Stimulated activated CD8-positive, alpha-beta memory T cell treated with anti-CD3 and anti-CD28 coated beads, Interleukin-15, amount 100 ng/mL, for 48 hours (primary cell): ENCODE measurements around the gene ISL1.

Source experiments
- DNase-seq, 2 donors: peaks; one replicate each; pipeline ENCODE4 v3.0.0-alpha.2; 2020; ENCODE audit warnings: low read depth in 2 of 2

Gene ISL1

DNA sequence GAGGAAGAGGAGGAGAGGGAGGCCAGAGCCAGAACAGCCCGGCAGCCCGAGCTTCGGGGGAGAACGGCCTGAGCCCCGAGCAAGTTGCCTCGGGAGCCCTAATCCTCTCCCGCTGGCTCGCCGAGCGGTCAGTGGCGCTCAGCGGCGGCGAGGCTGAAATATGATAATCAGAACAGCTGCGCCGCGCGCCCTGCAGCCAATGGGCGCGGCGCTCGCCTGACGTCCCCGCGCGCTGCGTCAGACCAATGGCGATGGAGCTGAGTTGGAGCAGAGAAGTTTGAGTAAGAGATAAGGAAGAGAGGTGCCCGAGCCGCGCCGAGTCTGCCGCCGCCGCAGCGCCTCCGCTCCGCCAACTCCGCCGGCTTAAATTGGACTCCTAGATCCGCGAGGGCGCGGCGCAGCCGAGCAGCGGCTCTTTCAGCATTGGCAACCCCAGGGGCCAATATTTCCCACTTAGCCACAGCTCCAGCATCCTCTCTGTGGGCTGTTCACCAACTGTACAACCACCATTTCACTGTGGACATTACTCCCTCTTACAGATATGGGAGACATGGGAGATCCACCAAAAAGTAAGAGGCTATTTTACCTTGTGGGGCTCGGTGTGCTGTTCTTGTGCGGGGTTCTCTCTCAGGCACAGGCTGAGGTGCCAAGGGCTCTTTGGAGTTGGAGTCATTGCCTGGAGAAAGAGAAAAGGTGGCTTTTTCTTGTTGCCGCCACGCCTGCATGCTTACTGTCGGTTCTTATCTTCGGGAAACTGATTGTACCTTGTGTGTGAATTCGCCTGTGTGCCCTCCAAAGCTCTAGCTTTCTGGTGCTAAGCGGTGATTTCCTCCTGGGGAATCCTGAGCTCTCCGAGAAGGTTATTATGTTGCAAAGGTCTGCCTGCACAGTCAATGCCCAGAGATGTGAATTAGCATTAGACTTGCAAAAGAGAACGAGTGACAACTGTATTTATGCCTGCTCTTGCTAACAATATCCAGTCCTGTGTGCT lies at the start of gene ISL1:
Gene ISL1 (plus strand): TSS at position 318 of the 991 bp plus-strand sequence. CDS start 224 bp downstream, at position 542.
- no peak for DNase-seq

DNA sequence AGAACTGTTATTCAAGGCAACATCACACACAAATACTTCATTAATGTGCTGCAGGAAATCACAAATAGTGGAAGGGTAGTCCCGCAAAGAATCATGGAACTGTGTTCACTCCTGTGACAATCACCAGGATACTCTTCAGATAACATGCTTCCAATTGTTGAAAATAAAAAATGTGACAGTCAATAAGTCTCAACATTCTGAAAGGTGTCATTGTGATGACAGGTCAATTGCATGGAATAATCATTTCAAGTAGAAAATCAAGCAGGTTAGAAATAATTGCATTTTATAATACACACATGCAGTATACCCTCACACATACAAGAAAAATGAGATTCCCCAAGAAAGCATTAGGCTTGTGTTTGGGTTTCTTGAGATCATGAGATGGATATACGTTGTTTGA lies 46.4 kb upstream of the ISL1 start:
- DNase-seq, result no peak

DNA sequence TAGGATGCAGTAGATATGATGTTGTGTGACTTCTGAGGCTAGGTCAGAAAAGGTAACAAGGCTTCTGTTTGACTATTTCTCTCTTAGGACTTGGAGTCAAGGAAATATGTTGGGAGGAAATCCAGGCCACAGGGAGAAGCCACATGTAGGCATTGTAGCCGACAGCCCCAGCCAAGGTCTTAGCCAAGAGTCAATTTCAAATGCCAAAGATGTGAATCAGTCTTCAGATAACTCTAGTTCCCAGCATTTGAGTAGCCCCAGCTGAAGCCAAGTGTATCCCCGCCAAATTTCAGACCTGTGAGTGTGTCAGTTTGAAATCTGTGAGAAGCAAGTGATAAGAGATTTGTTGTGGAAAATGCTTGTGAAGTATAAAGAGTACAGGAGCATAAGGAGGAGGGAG lies 38.1 kb upstream of the ISL1 start:
- DNase-seq, result no peak

DNA sequence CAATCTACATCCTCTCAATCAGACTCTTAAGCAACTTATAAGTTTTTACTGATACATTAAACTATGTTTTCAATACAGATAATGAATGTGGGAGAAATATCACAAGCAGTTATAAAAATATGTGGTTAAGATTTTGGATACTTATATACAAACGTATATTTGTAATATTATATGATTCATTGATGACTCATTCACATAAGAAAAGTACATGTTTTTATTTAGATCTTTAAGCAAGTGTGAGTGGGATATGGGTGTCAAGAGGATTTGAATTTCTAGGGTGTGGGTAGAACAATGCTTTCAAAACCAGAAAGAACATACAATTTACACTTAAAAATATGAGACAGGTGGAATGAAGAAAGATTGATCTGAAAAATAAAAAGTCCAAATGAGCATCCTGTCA lies 36.1 kb upstream of the ISL1 start:
- no peak for DNase-seq

DNA sequence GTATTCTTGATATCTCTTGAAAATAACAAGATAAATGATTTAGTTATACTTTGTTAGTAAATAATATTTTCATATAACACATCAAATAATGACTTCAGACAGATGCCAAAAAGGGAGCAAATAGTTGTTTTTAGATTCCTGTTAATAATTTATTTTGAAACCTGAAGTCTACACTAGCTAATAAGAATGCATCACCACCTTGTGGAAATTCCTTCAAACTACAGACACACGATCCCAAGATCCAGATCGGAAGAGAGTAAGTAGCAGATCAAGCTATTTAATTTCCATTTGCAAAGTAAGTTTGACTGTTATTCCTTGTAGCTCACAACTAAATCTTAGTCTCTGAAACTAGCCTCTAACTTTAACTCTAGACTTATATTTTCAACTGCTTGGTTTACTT lies 35.5 kb upstream of the ISL1 start:
- no peak for DNase-seq

DNA sequence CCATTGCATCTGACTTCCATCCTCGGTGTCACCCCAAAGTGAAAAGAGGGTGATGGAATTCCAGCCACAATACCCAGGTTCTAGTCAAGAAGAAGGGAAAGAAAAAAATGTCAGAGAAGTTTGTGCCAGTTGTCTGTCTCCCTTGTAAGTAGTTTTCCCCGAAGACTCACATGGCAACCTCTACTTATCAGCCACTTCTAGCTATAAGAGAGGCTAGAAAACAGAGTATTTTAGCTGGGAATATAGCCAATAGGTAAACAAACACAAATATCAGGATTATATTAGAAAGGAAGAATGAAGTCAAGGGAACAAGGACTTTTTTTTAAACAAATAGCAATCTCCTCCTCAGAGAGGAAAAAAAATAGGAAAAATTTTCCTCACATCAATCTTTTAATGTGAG lies 12.2 kb upstream of the ISL1 start:
- no peak for DNase-seq

DNA sequence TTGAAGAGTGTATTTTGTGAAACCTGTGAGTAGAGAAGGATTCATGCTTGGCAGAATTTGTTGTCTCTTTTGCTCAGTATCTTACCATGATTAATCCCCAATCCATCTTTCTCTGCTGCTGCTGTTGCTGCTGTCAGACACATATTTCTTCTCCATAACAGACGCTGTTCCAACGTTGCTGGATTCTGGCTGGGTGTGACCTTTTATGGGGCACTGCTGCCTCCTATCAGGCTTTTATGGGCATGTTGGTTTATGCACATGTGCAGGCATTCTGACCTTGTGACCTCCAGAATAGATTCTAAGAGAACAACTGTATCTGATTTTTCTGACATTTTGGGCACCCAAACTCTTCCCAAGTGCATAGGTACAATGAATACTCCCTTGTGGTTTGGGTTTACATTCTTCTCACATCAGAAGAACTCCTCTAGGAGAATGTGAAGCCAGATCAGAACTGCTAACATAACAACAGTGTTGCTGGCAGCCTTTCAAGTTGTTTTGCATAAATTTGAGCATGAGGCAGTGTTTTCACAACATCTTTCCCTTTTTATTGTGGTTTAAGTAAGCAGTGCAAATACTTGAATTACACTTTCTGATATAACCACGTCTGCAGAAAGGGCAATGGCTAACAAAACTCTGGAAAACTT lies 9.2 kb upstream of the ISL1 start:
- DNase-seq, result no peak

DNA sequence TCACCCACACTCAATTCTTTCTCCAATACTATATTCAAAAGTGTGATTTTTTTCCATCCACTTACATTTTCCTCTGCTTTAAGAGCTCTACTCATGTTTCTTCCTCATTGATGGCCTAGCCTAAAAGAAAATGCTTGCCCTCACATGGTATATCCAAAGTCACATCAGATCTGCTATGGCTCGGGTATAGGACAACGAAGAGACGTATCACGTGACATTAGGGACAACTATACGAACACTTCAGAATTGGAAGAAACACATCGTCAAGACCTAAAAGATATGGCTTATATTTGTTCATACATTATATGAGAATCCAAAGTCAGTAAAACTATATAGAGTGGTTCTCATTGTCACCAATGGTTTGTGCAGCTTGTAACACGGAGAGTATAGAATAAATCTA lies 8.2 kb upstream of the ISL1 start:
- no peak for DNase-seq

DNA sequence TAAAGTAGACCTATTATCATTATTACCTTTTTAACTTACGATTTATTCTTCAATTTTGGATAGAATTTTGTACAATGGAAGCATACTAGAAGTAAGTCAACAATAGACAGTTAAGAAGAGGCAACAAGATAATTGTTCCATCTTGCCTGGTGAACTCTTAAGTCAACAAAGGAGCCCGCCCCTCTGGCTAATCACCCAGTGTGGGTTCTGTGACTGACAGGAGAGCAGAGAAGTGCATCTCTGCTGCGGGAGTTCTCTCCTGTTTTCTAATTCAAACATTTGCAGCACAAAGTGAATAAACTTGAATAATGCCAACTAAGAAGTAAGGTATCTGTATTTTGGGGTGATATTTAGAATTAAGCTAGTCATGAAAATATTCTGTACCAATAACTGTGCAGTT lies 6.7 kb upstream of the ISL1 start:
- no peak for DNase-seq

DNA sequence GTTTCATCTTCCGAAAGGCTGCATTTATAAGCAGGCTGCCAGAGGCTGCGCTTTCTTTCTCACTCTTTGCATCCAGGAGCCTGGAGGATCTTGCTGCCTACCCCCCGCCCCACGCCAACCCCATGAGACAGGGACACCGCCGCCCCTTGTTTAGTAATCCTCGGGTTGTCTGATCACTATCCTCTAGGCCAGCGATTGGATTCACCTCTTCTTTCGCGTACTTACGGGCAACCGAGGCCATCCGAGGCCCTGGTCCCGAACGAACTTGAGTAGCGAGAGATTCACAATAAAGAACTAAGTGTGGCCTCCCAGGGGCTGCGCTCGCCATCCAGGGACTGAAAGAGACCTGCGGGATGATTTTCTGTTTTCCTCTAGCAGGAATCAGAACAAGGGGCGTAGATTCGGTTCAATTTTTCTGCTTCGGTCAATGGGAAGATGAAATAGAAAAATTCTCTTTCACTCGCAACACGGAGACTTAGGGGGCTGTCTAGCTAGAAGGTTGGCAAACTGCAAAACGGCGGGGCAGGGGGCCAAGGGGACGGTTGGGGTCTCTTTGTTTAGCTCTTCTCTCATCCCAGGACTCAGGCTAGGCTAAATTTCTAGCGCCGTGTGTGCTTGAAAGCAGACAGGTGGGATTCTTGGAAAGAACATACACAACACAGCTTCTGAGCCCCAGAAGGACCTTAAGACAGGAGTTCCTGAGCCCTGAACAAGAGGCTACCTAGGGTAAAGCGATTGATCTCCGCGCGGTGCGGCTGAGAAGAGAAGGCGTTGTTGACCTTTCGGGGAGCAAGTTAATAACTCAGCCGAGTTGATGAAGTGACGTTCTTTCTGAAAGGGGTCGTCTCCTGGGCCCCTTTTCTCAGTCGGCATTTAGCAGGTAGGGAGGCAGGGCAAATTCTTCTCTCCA lies 5.8 kb upstream of the ISL1 start:
- no peak for DNase-seq

DNA sequence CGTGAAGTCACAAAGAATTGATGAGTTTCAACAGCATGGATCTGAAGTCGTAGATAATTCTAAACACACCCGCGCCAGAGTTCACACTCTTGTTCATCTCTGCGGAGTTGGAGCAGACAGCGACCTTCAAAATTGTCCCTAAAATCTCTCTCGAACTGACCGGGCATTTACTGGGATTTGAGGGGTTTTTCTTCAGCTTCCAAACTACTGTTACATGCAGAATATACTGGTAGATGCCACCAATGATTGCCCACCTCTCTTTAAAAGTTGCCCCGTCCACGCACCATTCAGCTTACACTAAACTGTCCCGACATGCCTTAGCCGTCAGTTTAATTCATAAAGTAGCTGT lies 5.2 kb upstream of the ISL1 start:
- DNase-seq, result no peak

DNA sequence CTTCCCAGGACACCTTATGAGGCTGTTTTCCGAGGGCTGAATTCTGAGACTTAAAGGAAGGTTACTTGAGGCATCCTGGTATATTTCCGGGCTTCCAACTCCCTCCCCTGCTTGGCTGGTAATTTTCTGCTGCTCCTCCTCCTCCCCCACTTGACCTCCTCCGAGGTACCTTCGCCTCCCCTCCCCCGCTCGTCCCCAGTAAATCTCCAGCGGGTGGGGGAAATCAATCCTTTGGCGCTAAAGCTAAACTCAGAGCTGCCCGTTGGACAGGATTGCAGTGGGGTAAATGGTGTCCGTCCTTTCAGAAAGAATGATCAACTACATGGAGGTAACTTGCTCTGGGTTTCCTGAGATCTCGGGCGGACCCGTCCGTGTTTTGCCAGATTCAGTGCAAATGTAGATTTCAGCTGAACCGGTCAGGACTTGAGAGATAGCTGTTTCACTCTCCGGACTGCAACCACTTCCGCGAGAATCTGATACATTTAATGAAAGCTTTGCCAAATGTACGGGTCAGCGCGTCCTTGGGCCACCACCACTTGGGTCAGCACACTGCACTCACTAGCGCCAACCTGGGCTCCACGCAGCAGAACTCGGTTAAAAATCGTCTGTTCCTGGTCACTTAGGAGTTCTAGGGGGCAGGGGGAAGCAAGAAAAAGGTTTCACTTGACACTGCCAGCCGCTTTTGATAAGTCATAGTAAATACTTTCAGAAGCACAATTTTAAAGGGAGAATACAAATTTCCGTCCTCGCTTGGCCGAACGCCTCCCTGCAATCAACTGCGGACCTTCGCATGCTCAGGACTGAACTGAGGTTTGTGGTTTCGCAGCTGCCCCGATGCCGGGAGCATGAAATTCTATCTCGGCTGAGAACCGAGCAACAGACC lies 4.6 kb upstream of the ISL1 start:
- no peak for DNase-seq

DNA sequence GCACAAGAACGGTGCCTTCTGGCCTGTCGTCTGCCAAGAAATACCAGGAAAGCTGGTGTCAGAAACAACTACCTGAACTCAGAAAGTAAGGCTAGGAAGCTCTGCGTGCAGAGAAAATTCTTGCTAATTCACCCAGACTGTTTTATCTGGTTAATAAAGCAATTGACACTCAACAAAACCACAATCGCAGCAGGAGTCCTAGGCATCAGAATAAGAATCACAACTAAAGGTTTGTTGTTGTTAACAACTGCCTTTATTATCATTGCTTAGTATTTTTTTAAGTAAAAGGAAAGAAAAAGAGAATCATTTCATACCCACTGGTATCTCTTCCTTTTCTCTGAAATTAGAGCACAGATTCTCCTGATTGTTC lies 3.9 kb upstream of the ISL1 start:
- no peak for DNase-seq

DNA sequence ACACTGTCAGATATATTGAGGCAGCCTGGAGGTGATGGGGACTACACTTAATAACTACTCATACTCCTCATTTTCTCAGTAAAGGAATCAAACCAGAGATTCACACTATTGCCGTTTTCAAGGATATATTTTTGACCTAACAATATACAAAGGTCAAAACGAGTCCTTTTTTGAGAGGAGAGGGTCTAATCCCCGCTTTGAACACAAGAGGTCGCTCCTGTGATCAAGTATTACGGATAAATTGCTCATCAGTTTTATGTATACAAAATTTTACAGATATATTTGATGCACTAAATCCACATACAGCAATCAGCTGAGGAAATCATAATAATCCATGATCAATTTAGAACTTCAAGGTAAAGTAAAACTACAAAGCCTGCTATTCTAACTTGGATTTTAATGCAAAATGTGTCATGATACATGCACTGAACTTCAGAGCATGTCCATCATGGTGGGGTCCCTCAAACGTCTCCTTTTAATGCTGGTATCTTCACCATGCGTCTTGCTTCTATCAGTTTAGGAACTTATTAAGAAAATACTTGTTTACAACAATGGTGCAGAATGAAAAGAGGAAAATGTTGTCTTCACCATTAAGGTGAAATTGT lies 2.5 kb upstream of the ISL1 start:
- DNase-seq, result no peak

DNA sequence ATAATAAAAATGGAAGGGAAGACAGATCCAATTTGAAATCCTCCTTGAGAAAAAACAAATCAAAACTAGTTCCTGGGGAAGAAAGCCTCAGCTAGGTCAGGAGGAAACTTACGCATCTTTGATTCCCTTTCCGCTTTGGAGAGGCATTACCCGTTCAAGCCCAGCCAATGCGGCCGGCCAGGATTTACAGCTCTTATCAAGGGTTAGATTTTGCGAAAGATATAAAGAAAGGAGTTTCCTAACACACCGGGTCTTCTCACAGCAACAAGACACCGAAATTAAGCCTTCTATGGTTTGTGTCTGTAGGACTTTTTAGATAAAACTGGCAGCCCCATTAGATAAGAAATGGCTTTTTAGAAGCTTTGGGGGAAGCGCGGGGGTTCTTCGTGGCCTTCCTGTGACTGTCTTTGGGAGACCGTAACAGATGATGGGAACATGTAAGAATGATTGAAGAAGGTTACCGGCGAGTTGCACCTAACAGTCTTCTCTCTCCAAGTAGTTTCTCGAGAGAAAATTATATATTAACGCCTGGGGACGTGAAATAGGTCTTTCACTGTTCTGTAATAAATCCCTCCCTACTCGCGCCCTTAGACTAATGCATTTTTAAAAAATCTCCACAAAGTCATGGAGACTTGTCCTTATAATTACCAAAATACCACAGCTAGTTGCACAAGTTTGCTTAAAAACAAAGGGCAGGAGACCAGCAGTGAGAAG lies 1.3 kb upstream of the ISL1 start:
- DNase-seq, result no peak

DNA sequence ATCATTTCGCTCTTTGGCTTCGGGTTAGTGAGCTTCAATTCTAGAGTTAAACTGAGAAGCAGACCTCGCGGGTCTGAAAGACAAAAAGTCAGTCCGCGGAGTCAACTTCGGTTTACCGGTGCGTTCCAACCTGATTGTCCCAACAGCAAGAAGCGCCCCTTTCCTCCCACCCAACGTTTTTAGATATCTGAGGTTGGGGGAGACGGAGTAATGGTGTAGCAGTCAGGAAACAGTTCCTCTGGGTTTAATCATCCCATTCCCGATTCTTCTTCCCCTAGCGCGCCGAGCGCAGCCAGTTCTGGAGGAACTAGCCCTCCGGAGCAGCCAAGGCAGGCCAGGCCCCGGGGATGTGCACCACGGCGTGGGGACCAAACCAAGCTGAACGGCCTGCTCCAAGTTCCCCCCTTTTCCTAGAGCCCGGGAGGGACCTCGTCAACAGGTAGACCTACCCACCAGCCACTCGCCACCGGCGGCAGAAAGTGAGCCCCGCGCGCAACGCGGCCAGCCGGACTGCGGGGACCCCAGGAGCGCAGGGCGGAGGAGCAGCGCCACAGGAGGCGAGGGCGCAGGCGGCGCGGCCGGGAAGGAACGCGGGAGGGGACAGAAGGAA lies 622 bp upstream of the ISL1 start:
- no peak for DNase-seq

DNA sequence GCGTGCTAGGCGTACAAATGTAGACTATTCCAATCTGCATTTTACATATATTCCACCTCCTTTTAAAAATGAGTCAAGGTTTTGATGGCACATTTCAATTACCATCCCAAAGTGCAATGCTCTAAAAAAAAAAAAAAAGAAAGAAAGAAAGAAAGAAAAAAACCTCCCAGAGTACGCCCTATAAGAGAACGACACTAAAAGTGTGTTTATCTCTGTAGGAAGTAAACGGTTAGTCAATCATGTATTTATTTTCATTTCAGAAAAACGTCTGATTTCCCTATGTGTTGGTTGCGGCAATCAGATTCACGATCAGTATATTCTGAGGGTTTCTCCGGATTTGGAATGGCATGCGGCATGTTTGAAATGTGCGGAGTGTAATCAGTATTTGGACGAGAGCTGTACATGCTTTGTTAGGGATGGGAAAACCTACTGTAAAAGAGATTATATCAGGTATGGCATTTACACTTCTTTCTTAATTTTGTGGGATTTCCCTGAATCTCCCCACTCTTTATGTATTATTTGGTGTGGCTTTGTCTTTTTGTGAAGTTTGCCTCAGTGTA lies 1.1 kb downstream of the ISL1 start:
- DNase-seq, result no peak

DNA sequence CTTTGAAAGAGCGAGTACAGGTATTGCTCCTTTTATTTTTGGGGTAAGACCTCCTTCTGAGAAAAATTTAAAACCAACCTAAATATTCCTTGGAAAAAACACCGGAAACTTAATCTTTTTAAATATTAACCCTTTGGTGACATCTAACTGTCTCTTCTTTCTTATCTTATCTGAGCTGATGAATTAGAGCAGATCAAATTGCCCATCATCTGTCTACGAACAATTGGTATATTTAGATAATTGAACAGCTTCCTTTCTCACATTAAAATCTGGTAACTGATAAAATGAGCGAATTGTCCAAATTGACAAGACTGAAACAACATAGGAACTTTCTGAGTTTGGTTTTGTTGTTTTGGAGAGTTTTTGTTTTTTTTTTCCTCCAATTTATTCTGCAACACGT lies 2.0 kb downstream of the ISL1 start:
- no peak for DNase-seq
